HS-5 (cell line): ENCODE data around the gene SLC6A1.

ENCODE experiments used
- DNase-seq: peaks from one replicate; pipeline ENCODE4 v3.0.0-alpha.2; 2012; ENCODE audit warnings: low read depth

Gene SLC6A1

DNA sequence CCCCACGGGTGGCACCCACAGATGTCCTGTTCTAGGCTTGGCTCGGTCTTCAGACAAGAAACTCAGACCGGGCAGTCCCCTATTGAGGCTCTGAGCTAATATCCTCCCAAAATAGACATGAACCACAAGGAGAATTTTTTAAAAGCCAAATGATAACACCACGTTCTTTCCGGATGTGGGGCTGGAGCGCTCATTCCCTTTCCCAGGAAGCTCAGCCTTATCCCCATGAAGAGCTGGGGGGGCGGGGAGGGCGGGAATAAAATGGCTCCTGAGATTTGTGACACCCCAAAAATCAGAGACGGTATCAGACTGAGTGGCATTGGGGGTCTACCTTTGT is 1.1 kb downstream of the SLC6A1 start:
- no peak for DNase-seq

DNA sequence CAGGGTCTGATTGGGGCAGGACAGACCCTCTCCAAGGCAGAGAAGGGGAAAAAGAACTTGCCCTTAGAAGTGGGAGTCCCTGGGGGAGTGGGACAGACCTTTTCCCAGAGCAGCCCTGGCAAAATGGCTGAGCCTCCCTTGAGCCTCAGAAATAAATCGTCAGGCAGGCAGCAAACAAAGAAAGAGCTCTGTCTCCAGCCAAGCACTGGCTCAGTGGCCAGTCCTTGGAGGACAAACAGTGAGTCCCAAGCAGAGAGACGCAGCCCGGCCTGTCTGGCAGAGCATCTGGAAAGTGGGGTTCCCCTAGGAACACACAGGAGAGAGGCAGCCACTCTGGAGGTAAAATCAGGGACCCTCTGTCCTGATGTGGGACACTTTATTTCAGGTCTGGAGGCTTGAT is 1.8 kb downstream of the SLC6A1 start:
- DNase-seq = no peak

DNA sequence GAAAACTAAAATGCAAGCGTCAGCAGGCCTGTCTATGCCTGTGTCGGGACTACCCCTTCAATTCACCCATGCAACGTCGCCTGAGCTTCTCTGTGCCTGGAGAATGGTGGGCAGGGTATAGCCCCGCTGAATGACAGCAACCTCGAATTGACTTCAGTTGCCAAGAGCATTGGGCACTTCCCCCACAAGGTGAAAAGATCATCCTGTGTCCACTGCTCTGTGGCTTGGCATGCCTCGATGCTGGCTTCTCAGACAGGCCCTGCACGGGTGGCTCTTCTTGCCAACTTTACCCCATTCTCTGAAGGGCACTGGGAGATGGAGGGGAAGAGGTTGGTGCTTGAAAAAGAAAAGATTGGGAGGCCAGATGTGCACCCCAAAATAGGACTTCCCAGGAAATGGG is 3.3 kb downstream of the SLC6A1 start:
- no peak for DNase-seq

DNA sequence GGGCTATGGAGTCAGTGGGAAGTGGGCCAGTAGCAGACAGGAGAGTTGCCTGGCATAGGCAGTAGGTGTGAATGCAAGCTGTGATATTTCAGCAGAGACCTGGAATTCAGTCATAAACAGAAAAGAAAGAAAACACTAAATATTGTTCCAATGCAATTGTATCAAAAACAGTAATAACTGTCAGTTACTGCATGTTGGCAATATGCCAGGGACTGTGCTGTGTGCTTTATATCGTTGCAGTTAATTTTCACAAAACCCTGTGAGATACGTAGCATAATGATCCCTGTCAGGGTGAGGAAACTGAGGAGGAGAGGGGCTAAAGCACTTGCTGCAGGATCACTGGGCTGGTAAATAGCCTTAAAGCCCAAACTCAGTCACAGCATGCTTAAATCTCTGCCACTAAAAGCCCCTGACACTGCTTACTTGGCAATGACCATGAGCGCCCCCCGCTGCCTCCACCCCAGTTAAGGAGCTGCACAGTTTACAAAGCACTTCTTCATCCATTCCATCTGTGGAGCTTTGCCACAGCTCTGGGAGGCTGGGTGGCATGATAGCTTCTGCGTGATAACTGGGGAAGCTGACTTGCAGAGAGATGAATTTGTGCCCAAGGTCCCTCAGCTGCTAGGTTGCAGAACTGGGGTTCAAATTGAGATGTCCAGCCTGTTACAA is 3.9 kb downstream of the SLC6A1 start:
- DNase-seq = no peak

DNA sequence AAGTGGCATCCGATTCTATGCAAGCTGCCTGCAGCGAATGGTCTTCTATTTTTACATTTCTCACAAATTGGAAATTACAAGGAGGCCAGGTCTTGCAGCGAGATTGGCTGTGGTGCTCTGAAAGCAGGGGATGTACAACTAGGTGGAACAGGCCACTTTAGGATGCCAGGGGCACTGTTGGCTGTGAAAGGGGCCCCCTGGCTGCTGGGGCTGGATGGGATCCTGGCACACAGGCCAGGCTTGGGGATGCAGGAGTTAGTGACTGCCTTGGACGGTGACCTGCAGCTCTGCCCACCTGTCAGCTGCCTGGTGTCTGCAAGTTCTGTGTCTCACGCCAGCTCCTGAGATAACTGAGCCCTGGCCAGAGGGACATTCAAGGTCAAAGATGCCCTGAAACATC is 4.6 kb downstream of the SLC6A1 start:
- no peak for DNase-seq

DNA sequence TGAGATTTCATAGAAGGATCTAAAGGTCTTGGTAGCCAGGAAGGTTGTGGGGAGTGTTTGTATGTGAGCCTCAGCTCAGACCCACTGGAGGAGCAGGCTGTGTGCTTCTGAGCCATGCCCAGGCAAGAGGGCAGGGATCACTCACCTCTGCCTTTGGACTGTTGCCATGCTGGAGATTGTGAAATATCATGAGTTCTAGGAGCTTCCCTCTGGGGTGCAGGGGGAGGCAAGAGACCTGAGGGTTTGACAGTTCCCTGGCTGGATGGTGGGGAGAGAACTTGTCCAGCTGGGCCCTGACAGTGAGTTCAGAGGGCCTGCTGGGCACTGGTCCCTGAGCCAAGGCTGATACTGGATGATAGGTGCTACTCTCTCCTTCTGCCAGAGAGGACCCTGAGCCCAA is 6.0 kb downstream of the SLC6A1 start:
- no peak for DNase-seq

DNA sequence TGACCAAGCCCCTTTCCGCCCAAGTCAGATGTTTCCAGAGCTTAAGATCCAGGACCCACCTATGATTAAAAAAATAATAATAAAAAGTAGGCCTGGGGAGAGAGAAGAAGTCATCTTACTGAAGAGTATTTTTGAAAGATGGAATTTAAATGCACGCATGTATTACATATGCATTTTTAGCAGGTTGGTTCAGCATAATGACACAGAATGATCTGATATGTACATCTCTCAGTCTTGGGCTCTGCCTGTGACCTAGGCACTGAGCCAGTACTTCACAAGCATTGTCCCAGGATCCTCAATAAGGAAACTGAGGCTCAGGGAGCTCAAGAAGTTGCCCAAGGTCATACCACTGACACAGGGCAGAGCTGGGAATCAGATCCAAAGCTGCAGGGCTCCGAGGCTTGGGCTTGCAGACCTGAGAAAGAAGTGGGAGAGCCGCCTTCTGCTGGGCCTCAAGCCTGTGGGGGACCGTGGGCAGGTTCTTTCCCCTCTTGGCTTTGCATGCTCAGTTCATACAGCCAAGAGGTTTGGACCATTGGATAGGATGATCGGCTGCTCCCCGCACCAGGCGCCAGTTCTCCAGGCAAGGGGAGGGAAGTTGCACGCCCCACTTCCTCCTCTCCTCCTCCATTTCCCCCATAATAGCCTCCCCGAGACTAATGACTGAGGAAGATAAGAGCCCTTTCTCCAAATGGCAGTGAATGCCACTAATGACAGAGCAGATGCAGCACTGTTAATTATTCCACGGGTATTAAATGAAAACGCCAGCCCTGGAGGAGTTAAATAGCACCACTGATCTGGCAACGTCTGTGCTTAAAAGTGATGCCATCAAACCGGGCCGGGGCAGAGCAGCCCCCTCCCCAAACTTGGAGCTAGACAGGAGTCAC is 6.9 kb downstream of the SLC6A1 start:
- DNase-seq = no peak

DNA sequence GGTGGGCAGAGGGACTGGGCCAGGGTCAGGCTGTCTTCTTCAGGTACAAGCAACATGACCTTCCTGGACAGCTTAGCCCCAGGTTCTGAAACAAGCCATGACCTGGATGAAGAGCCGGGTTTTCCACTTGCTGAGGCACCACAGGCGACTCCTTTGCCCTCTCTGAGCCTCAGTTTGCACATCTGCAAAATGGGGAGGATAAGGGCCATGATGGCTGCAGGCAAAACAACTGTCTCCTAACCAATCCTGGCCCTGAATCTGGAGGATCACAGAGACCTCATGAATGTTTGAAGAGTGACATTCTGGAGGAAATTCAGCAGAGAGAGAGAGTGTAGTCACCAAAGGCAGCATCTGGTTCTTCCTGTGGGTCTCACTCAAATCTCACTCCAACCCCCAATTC is 8.0 kb downstream of the SLC6A1 start:
- DNase-seq = no peak

DNA sequence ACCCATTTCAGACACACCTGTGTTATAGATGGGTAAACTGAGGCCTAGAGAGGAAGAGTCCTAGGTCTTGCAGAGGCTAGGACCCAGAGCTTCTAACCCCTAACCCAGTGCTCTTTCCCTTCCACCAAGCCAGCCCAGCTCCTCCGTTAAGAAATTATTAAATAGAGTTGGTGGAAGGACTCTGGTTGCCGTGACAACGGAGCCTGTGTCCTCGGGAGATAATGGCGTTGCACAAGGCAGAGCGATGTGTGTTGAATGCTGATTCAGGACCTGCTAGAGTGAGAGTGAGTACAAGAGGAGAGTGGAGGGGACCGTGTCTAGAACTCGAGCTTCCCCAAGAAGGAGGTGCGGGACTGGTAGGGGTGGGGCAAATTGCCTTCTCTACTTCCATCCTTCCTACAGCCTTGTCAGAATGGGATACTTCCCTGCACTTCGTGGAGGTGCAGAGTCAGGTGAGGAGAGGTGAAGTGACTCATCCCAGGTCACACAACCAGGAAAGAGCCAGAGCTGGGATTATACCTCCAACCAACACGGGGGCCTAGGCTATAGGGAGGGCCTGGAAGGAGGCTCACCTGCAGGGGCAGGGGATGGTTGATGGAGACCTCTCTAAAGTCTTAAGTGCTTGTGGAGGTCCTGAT is 8.6 kb downstream of the SLC6A1 start:
- no peak for DNase-seq

DNA sequence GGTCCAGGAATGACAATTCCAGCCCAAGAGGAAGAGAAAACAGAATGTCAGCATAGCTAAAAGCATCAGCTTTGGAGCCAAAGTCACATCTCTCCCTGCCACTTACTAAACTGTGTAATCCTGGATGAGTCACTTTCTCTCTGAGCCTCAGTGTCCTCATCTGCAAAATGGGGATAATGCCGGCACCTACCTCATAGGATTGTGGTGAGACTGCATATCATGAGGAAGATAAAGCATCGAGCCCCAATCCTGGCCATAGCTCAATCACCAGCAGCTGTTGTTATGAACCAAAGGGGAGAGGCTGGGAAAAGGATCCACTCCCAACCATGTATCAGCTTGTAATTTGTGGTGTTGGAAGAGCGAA is 9.1 kb downstream of the SLC6A1 start:
- no peak for DNase-seq

DNA sequence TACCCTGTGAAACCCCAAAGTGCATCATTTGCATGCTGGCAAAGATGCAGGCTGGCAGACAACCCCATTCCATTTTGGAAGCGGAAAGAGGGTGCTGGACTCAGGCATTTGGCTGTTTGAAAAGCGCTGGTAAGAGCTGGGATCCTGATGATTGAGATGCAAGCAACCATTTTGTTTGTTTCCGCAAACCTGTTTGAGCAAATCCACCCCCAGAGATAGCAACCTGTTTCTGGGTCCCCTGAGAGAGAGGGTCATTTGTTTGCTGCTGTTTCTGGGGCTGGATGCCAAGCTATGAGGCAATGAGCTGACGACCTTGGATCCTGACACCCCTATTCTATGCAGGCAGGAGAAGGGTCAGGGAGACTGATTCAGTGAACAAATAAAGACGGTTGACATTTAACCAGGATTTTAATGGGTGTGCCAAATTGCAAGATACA is 9.8 kb downstream of the SLC6A1 start:
- DNase-seq = no peak

DNA sequence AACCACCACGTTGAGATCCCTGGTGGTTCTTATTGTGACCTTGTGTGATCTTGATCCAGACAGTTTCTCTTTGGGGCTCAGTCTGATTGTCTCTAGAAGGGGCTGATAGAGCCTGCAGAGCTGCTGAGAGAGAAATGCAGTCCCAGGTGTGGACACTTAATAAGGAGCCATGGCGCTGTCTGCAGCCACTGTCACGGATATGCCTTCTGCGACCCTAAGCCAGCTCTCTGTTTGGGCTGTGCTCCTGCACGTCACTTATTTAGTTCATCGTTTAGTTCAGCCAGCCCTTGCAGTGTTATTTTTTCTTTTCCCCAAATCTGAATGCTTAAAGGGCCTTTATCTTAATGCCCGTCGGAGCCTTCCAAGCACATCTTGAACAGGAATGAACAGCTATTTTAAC is 12.0 kb downstream of the SLC6A1 start:
- DNase-seq = no peak

DNA sequence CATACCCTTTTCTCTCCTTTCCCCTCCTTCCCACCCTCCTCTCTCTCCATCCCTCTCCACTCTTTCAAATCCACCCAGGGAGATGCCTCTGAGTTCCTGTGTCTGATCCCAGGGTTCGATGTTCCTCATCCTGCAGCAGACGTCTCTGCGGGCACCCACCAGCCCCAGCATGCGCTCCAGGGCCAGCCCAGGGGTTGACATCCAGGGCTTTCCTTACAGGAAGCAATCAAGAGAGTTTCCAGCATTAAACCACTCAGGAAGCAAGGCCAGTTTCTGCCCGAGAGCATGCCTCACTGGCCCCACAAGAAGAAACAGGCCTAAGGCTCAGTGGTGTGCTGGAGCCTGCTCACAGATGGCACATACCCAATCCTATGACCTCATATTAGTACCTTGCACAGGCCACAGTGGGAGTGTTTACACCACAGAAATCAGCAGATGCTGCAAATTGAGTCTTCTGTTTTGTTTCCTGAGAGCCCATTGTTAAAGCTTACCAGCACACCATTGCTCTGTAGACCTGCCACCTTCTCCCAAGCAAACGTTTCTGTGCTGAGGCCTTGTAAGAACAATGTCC is 13.2 kb downstream of the SLC6A1 start:
- no peak for DNase-seq

DNA sequence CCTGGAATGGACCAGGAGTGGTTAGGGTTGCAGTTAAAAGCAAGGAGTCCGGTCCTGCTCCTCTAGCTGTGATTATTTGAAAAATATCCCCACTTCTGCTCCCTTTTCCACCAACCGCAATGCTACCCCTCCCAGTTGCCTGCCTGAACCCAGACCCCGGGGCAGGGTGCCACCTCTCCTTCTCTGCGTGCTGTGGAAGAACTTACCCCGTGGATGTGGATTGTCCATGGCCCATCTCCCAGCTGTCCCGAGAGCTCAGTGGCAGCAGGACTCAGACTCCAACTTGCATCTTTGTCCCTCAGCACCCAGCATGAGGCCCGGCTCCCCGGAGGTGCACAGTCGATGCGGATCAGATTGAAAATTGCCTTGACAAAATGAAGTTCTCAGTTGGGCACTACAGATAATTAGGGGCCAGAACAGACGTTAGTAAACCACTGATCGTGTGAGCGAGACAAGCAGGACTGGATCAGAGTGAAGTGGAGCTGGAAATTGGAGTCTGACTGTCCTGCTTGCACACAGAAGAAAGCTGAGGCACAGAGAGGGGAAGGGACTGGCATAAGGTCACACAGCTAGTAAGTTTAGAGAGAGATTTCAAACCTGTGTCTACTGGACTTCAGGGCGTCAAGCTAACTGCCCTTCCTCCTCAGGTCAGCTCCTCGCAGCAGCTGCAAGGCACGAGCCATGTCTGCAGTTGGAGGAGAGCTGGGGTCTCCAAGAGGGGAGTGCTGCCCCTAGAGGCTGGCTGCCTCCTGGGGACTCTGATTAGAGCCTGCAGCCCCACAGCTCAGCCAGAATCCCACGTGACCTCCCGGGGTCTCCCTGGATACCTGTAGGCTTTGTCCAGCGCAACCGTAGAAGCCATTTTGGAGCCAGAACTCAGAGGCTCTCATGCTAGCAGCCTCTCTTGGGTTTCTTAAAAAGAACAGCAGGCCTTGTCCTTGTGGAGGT is 14.7 kb downstream of the SLC6A1 start:
- DNase-seq = no peak

DNA sequence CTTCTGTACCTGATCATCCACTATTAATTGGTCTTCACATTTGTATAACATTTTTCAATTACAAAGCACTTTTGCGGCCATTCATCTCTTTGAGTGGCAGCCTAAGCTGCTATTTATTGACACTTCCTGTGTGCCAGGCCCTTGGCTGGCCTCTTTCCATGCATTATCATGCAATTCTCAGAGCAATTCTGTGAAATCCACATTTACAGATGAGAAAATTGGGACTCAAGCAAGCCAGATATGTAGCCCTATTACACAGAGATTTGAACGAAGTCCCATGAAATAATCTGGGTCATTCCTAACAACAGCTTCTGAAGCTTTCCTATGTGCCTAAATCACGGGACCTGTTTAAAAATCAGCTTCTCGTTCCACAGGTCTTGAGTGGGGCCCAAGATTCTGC is 17.4 kb downstream of the SLC6A1 start:
- DNase-seq = no peak

DNA sequence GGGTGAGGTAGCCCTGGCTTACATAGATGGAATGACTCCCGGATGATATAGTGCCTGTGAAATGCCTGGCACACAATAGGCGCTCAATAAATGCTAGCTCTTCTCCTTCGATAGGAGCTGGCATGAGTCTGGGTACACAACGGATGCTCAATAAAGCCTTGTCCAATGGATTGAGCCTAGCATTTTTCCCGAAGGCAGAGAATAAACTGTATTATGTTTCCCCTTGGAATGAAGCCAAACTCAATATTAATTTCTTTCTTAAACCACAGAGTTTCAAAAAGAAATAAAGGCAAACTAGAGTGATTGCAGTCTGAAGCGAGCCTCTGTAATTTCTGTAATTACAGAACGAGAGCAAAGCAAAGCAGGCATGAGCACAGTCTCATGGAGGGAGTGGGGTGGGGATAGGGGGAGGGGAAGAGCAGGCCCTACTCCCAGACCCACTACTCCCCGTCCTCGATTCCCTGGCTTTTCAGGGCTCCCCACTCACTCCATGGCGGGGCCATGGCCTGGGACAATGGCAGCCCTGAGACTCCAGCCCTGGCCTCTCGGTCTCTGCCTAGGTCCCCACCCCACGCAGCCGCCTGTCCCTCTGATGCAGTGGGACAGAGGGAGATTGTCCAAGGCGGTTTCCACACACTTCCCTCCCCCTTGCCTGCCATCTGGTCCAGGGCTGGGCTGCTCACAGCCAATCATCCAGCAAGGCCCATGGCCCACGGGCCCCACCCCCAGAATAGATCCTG is 18.0 kb downstream of the SLC6A1 start:
- DNase-seq = no peak

DNA sequence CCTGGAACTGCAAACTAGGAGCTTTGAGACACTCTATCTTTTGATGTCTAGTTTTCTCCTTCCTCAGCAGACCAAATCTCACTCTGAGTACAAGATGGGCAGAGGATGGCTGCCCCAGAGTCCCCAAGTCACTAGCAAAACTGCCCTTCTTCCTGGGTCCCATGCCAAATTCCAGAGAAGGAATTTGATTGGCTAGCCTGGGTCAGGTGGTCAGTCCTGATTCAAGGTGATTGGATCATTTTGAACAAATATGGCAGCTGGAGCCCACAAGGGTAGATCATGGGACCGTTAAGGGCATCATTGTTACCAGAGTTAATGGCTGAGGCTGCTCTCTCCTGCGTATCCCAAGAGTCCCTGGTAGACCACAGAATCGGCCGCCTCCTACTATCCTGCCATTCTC is 21.7 kb downstream of the SLC6A1 start:
- no peak for DNase-seq

DNA sequence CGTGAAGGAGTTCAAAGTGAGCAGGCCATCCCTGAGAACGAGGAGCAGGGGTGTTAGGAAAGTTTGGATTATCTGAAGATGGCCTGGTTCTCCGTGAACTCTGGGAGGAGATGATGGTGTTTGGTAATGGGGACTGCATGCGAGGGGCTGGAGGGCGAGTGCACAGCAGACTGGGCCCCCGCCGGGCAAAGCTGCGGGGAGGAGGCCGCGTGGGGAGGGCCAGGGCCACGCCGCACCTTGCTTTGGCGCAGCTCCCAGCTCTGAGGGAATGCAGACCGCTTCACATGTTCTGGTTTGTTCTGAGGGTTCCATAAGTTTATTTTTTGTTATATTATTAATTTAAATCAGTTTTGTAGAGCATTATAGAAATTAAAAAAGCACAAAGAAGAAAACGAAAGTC is 22.2 kb downstream of the SLC6A1 start:
- DNase-seq = no peak

DNA sequence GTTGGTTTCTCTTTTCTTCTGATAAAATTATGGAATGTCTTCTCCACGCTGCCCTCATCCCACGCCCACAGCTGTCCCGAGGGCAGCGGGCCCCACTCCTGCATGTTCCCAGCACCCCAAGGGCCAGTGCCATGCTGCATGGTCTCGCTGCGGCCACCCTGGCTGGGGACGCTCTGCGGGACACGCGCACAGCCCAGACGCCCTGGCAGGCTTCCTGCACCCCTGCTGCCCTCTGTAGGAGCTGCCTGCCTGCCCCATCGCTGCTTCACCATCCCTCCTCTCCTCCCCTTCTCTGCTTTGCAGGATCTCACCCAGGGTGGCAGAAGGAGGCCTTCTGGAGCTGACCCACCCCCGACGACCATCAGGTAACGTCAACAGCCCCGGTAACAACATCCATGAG is 22.8 kb downstream of the SLC6A1 start:
- no peak for DNase-seq

DNA sequence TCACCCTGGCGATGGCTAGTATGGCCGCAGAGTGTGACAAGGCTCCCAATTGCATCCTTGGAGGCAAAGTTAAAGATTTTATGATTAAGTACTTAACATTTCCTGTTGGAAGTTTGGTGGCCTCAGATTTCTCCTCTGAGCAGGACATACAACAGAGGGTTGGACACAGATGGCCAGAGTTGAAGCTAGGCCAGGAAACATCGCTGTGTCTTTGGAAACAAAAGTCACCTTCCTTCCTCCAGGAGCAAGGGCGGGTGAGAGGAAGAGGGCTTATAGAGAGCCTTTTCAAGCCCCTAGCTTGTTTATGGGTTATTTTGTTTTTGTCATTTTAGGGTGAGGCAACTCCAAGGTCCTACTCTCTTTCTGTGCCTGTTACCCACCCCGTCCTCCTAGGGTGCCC is 24.2 kb downstream of the SLC6A1 start:
- no peak for DNase-seq

DNA sequence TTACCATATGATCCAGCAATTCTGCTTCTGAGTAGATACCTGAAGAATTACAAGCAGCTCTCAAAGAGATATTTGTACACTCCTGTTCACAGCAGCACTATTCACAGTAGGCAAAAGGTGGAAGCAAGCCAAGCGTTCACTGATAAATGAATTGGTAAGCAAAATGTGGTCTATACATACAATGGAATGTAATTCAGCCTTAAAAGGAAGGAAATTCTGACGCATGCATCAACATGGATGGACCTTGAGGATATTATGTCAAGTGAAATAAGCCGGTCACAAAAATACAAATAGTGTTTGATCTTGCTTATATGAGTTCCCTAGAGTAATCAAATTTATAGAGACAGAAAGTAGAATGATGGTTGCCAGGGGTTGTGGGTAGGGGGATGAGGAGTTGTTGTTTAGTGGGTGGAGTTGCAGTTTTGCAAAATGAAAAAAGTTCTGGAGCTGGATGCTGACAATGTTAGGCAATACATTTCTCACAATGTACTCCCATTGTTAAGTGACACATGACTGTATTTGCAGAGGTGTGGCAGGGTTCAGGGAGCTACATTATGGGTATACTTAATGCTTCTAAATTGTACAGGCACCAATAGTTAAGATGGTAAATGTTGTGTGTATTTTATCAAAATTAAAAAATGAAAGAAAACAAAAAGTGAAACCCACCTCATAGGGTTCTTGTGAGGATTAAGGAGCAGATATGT is 26.7 kb downstream of the SLC6A1 start:
- DNase-seq = no peak
